Measurements from ENCODE around the gene SNRPB.

DNA sequence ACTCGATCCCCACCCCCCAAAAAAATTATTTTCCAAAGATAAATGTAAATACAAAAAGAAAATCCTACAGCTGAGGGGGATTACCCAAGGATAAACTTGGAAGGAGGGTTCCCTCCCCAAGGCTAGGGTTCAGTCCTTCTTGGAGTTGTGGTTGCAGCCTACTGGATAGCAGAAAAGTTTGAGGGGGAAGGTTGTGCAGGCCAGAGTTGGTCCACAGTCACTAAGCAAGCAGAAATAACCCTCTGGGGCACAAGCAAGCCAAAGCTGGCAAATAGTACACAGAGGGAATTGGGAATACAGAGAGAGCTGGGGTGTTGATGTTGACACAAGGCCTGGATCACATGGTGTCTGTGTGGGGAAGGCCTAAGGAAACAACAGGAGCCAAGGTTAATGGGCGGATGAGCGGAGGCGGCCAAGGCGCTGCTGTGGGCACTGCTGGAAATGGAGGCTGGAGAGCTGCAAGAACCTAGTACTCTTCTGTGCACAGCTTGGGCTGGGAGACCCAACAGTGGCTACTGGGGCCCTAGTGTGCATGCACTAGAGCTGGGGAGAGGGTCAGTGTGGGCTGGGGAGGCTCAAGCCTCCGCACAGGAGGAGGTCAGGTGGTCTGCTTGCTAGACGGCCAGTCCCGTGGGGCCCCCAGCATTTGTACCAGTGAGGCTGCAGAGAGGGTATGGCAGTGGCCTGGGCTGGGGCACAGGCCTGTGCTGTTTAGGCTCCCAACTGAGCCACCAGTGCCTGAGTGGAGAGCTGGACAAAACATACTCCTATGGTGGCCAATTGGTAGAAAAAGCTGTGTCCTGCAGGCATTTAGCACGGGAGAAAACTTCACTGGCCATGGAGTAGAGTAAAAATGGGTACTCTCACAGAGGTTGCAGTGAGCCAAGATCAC, 5.5 kb upstream of the SNRPB start:
- TF ChIP-seq, protein P1, sequence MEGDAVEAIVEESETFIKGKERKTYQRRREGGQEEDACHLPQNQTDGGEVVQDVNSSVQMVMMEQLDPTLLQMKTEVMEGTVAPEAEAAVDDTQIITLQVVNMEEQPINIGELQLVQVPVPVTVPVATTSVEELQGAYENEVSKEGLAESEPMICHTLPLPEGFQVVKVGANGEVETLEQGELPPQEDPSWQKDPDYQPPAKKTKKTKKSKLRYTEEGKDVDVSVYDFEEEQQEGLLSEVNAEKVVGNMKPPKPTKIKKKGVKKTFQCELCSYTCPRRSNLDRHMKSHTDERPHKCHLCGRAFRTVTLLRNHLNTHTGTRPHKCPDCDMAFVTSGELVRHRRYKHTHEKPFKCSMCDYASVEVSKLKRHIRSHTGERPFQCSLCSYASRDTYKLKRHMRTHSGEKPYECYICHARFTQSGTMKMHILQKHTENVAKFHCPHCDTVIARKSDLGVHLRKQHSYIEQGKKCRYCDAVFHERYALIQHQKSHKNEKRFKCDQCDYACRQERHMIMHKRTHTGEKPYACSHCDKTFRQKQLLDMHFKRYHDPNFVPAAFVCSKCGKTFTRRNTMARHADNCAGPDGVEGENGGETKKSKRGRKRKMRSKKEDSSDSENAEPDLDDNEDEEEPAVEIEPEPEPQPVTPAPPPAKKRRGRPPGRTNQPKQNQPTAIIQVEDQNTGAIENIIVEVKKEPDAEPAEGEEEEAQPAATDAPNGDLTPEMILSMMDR (conservative IDR thresholded peaks at IDR 0.05; ENCODE audit: low read depth in 2 of 2) = no peak
- no peak for TF ChIP-seq POLR2AphosphoS5 (IDR thresholded peaks at IDR 0.05; ENCODE audit: low read depth)
- TF ChIP-seq, protein P2, sequence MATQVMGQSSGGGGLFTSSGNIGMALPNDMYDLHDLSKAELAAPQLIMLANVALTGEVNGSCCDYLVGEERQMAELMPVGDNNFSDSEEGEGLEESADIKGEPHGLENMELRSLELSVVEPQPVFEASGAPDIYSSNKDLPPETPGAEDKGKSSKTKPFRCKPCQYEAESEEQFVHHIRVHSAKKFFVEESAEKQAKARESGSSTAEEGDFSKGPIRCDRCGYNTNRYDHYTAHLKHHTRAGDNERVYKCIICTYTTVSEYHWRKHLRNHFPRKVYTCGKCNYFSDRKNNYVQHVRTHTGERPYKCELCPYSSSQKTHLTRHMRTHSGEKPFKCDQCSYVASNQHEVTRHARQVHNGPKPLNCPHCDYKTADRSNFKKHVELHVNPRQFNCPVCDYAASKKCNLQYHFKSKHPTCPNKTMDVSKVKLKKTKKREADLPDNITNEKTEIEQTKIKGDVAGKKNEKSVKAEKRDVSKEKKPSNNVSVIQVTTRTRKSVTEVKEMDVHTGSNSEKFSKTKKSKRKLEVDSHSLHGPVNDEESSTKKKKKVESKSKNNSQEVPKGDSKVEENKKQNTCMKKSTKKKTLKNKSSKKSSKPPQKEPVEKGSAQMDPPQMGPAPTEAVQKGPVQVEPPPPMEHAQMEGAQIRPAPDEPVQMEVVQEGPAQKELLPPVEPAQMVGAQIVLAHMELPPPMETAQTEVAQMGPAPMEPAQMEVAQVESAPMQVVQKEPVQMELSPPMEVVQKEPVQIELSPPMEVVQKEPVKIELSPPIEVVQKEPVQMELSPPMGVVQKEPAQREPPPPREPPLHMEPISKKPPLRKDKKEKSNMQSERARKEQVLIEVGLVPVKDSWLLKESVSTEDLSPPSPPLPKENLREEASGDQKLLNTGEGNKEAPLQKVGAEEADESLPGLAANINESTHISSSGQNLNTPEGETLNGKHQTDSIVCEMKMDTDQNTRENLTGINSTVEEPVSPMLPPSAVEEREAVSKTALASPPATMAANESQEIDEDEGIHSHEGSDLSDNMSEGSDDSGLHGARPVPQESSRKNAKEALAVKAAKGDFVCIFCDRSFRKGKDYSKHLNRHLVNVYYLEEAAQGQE (IDR thresholded peaks at IDR 0.05; ENCODE audit: unreplicated experiment) = no peak
- TF ChIP-seq EZH2 (IDR thresholded peaks at IDR 0.05; ENCODE audit: low read depth, unreplicated experiment) = no peak
- TF ChIP-seq STAT1 (IDR thresholded peaks at IDR 0.05; ENCODE audit: unreplicated experiment) = no peak
- TF ChIP-seq, protein P3, sequence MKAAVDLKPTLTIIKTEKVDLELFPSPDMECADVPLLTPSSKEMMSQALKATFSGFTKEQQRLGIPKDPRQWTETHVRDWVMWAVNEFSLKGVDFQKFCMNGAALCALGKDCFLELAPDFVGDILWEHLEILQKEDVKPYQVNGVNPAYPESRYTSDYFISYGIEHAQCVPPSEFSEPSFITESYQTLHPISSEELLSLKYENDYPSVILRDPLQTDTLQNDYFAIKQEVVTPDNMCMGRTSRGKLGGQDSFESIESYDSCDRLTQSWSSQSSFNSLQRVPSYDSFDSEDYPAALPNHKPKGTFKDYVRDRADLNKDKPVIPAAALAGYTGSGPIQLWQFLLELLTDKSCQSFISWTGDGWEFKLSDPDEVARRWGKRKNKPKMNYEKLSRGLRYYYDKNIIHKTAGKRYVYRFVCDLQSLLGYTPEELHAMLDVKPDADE (IDR thresholded peaks at IDR 0.05) = no peak
- TF ChIP-seq EZH2phosphoT487 (IDR thresholded peaks at IDR 0.05; ENCODE audit: unreplicated experiment) = no peak
- TF ChIP-seq ZNF114 (CRISPR knock-in tag; IDR thresholded peaks at IDR 0.05) = no peak
- no peak for TF ChIP-seq JUNB (IDR thresholded peaks at IDR 0.05; ENCODE audit: unreplicated experiment)
- no peak for TF ChIP-seq CREB1 (CRISPR knock-in tag; IDR thresholded peaks at IDR 0.05; ENCODE audit: low read depth)
- no peak for TF ChIP-seq NANOG (IDR thresholded peaks at IDR 0.05; ENCODE audit: borderline replicate concordance)
